Measurements from ENCODE around the gene TRAK2.
"Not testable (repeated sequence)": the region's sequence is repeated elsewhere in the genome, so short reads cannot be mapped to it uniquely, and the experiment has no call there.

TRAK2 gene

DNA sequence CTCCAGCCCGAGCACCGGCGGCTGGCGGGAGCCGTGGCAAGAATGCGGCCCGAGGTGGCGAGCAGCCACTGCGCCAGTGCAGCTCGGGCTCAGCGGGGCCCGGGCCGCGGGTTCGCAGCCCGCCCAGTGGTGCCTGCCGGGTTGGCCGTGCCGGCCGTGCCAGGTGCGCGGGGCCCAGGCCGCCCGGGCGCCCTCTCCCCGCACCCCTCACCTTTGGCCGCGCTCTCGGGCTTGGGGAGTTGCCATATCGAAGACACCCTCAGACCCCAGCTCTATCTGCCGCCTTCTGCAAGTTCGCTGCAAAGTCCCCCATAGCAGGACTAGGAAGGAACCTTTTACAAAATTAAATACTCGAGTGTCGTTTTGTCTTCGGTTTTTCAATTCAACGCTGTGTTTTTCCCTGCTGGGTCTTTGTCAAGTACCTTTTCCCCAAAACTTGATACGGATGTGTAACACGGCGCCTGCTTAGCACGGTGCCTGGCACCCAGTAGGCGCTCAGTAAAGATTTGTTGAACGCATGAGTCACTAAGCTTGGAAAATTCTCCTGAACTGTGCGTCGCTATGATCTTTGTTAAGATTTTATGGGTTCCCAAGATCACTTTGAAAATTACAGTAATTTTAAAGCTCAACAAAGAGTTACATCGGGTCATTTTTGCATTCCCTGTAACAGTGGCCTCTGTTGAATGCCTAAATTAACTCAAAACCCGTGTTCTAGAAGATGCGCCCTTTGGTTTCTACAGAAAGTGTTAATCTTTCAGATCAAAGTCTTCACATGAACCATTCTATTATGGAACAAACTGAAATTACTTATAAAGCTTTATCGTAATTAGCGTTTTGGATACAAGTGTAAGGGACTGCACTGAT, 1.0 kb upstream of the TRAK2 start:
- DNase-seq = no peak

DNA sequence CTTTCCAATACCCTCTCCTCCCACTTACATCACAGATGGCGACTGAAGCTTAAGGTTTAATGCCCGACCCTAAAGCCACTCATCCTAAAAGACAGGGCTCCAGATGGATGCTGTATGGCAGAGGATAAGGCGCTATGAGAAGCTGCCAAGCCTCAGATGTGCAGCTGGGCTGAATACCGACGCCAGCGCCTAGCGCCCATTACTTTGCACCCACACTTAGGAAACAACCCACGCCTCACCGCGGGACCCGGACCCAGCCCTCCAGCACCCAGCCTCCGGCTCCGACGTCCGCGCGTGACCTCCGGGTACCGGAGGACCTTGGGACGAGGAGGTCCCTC, 335 bp downstream of the TRAK2 start:
- peak; percentile 31 for DNase-seq

DNA sequence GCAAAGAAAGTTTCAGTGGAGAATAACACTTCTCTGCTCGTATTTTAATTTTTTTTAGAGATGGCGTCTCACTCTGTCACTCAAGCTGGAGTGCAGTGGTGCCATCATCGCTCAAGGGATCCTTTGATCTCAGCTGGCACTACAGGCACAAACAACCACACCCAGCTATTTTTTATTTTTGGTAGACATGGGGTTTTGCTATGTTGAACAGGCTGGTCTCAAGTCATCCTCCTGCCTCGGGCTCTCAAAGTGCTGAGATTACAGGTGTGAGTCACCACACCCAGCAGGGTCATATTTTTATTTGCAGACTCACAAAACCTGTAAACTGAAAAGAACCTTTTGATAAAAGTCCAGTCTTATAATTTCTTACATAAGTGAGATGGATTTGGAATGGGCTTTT, 2.6 kb downstream of the TRAK2 start:
- no peak for DNase-seq

DNA sequence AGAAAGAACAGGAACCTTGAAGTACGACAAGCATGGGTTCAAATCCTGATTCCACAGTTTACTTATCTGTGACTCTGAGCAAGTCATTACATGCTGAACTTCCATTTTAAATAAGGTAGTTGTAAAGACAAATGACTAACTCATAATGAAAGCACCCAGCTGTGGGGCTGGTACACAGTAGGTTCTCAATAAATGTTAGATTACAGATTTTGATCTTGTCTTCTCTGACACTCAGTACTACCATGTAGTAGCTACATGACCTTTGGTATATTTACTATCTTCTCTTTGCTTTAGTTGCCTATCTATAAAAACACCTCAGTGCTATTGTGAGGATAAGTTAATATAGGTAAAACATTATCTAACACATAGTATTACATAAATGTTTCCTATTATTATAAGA, 3.2 kb downstream of the TRAK2 start:
- no peak for DNase-seq

DNA sequence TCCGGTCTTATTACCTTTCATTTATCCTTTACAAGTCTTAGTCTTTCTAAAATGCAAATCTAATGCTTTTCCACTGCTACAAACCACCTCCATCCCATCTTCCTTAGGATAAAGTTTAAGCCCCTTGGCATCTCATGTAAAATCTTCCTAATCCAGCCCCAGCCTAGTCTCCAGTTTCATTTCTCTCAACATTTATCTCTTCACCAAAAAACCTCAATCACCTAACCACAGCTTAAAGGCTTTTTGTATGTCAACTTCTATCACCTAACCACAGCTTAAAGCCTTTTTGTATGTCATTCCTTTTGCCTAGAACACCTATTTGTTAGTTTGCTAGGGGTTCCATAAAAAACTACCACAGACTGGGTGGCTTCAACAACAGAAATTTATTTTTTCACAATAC, 4.2 kb downstream of the TRAK2 start:
- DNase-seq = no peak

DNA sequence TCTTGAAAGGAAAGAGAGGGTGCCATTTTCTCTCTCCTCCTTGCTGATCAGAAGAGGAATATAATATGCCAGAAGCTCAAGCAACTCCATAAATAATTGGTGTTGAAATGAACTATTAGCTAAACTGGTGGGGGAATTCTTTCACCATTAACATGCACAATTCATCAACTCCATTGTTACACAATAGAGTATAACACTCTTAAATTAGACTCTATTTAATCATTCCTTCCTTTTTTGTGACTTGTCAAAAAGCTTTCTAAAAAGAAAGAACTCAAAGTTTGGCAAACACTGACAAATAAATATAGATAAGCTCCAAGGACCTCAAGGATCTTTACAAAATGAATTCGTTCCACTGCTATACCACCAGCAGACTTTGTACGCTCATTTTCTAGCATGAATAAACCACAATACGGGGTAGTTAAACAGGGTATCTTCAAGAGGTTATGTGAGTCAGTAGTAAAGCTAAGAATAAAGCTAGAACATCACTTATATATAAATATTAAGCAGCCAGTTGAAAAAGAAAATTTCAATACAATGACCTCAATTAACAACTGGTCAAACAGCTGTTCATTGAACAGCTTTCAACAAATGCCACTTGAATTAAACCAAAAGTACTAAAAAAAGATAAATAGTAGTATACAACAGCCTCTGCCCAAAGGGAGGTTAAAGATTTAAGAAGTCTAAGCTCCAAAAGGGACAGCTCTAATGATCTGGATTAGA, 6.4 kb downstream of the TRAK2 start:
- DNase-seq = peak; percentile 82

DNA sequence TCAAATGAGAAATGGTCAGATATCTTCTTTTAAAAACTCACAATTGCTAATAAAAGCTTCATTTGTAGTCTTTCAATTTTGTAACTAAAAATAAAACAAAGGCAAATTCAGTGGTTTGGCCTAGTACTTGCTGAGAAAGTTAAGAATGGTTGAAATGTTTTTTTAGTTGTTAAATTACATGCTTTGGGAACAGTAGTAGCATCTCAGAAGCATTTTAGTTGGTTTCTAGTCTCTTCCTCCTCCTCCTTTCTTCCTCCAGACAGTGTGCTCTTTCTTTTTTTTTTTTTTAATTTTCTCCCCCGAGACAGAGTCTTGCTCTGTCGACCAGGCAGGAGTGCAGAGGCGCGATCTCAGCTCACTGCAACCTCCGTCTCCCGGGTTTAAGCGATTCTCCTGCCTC, 9.8 kb downstream of the TRAK2 start:
- DNase-seq = no peak

DNA sequence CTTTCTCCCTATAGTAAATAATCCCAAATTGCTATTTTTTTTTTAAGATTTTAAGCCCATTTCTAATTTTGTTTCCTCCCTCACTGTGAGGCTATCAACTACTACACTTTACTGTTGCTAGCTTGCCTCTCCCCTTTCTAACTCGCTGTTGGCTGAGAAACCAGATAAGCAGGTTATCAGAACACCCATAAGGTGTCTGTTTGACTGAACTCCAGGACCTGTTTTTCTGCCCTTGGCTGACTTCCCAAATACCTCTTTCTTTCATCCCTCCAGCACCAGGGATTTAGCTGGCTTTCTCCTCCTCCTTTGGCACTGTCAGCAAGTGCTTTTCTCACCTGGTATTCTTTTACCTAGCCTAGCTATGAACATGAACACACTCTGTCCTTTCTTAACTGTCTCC, 11.1 kb downstream of the TRAK2 start:
- DNase-seq = no peak

DNA sequence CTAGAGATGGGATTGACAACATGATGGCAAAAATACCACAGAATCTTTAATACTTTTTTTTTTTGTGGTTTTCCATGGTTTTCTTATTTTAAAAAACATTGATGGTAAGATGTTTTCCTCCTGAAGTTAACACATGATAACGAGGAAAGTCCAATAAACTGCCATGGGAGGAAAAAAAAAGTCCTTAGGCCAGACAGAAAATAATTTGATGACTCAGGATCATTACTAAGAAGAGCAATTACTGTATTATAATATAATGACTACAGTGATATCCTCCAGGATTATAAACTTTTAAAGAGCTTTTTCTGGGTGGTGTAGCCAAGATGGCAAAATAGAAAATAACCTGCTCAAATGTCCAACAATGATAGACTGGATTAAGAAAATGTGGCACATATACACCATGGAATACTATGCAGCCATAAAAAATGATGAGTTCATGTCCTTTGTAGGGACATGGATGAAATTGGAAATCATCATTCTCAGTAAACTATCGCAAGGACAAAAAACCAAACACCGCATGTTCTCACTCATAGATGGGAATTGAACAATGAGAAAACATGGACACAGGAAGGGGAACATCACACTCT, 11.8 kb downstream of the TRAK2 start:
- DNase-seq = not testable (repeated sequence)

DNA sequence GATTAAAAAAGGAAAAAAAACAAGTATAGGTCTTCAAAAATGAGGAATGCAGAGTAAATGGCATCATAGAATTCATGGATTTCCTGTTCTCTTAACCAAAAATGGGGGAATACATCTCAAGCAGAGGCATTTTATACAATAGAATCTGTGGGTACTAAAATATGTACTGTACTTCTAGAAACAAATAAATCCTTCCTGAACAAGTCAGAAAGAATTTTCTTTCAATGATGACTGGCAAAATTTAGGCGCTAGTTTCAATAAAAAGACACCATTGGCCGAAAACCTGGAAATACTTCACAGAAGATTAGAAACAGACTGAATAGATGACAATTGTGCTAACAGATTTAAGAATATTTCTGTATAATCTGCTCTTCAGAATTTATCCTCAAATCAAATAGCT, 15.1 kb downstream of the TRAK2 start:
- DNase-seq = peak; percentile 59

DNA sequence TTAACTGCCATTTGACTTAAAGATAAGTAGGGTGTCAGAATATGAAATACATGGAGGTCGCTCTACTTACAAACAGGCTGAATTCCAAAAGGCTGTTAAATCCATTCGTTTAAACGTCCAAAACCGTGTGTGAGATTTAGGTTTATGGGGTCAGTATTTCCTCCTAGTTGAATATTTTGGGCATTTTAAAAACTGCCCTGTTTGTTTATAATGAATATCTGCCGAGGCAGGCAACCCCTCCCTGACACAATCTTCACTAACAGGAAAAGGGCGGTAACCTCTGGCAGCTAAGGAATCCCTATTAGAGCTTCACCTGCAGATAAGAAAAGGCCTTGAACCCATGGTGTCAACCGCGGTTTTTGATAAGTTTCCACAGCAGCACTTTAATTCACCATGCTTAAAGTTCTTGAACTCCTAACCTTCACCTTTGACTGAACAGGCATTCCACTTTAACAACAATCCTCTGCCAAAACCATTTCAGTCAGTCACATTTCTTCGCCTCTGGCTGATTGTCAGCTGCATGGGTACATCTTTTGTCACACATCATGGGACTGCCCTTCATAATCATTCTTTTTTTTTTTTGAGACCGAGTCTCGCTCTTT, 17.8 kb downstream of the TRAK2 start:
- no peak for DNase-seq

DNA sequence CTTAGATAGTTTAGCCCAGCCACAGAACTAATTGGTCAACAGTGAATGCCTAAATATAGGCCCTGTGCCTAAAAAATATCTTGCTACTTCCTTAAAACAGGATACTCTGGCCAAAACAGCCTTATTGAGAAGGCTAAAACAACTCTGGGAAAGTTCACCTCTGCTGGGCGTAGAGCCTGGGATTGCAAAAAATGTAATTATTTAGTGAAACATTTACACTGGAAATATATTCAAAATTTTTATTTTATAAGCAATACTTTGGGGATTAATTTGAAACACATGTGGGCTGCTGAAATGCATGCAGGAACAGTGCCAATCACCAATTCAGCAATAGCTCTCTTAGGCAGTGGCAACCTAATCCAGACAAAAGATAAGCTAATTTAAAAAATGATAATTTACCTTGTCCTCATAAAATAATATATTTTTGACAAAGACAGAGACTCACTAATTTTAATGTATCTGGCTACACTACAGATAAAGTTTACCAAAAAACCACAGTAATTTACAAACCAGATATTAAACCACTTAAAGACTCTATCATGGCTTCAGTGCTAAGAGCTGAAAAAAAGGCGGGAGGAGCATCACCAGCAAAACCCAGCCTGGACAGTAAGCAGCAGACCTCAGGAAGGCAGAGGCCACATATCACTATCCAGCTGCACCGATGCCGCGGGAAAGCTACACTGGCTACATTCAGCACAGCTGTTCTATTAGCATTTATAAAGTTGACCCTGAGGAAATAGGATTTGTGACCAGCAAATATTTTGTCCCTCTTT, 18.5 kb downstream of the TRAK2 start:
- peak; percentile 73 for DNase-seq

DNA sequence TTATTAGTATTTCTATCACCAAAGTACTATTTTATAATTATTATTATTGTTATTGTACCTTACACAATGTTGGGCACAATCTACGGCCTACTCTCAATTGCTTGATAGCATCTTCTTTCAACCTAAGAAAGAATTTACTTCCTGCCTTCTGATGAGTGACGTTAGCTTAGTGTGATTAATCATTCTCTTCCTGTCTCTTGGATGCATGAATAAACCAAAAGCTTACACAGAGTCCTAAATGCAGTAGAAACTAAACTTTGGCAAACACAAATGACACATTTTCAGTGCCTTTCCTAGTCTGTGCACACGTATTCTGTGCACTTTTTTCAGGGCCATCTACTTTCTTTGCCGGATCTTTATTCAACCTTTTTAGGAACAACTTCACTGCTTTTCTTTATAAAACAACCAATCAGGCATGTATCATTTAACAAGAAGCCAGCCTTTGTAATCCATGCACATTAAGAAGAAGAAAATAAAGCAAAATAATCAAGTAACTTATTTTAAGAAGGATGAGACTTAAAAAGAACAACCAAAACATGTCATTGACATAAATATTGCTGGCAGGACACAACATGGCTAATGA, 19.1 kb downstream of the TRAK2 start:
- DNase-seq = peak; percentile 74

DNA sequence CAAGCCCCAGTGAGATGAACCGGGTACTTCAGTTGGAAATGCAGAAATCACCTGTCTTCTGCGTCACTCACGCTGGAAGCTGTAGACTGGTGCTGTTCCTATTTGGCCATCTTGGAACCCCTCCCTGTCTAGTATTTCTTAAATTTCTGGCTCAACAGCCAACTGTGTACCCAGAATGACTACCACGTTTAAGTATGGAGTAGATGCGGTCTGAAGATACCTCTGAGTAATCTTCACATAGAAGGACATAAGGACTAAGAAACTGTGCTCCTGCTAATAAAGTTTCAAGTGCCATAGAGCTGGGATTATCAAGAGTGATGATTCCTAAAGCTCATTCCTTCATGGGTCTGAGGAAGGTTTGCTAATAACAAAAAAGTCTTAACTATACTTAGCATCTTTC, 20.4 kb downstream of the TRAK2 start:
- DNase-seq = no peak

DNA sequence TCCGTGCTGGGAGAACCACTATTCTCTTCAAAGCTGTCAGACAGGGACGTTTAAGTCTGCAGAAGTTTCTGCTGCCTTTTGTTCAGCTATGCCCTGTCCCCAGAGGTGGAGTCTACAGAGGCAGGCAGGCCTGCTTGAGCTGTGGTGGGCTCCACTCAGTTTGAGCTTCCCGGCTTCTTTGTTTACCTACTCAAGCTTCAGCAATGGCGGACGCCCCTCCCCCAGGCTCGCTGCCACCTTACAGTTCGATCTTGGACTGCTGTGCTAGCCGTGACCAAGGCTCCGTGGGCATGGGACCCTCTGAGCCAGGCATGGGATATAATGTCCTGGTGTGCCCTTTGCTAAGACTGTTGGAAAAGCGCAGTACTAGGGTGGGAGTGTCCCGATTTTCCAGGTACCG, 20.9 kb downstream of the TRAK2 start:
- not testable (repeated sequence) for DNase-seq

DNA sequence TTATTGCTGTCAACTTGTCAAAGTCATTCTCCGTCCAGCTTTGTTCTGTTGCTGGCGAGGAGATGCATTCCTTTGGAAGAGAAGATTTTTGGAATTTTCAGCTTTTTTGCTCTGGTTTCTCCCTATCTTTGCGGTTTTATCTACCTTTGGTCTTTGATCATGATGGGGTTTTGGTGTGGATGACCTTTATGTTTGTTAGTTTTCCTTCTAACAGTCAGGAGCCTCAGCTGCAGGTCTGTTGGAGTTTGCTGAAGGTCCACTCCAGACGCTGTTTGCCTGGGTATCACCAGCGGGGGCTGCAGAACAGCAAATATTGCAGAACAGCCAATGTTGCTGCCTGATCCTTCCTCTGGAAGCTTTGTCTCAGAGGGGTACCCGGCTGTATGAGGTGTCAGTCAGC, 21.4 kb downstream of the TRAK2 start:
- DNase-seq = not testable (repeated sequence)

DNA sequence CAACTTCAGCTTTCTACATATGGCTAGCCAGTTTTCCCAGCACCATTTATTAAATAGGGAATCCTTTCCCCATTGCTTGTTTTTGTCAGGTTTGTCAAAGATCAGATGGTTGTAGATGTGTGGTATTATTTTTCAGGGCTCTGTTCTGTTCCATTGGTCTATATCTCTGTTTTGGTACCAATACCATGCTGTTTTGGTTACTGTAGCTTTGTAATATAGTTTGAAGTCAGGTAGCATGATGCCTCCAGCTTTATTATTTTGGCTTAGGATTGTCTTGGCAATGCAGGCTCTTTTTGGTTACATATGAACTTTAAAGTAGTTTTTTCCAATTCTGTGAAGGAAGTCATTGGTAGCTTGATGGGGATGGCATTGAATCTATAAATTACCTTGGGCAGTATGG, 22.9 kb downstream of the TRAK2 start:
- not testable (repeated sequence) for DNase-seq

DNA sequence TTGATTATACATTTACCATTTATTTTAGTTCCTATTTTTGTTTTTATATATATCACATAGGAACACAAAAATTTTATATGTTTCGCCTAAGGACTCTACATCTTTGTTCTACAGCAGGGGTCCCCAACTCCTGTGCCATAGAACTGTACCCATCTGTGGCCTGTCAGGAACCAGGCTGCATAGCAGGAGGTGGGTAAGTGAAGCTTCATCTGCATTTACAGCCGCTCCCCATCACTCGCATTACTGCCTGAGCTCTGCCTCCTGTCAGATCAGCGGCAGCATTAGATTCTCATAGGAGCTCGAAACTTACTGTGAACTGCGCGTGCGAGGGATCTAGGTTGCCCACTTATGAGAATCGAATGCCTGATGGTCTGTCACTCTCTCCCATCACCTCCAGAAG, 25.3 kb downstream of the TRAK2 start:
- DNase-seq = no peak

DNA sequence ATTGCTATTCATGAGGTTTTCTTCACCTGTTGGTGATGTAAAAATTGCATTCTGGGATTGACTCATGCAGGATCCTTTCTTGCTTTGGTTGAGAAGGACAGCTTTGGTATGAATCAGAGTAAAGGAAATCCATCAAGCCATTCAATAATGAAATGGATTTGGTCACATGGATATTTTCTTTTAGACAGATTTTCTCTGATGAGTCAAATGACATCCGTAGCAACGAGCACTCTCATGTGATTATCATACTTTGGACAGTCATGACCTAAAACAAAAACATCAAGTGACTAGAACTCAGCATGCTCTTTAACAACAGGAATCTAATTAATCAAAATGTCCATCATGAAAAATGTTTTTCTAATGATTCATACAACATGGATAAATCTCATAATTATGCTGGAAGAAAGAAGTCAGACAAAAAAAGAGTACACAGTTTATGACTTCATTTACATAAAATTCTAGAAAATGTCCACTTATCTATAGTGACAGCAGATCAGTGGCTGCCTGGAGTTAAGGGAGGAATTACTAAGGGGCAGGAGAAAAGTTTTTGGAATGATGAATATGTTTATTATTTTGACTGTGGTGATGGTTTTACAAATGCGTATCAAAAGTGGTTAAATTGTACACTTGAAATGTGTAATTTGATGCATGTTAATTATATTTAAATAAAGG, 30.7 kb downstream of the TRAK2 start:
- DNase-seq = peak; percentile 81

DNA sequence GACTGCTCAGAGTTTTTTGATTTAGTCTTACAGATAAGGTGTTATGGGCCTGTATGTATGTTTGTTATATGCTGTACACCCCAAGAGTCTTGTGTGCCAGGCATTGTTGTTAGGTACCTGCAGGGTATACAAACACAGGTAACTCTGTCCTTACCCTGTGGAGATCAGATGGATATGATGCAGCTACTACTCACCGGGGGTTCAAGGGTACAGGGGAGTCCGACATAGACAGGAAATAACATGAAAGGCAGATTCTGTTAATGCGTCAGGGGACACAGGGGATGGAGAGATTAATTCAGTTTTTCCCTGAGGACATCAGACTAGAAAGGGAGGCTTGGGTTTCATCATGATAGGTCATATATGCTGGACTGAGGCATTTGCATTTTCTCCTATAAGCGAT, 31.3 kb downstream of the TRAK2 start:
- DNase-seq = no peak

DNA sequence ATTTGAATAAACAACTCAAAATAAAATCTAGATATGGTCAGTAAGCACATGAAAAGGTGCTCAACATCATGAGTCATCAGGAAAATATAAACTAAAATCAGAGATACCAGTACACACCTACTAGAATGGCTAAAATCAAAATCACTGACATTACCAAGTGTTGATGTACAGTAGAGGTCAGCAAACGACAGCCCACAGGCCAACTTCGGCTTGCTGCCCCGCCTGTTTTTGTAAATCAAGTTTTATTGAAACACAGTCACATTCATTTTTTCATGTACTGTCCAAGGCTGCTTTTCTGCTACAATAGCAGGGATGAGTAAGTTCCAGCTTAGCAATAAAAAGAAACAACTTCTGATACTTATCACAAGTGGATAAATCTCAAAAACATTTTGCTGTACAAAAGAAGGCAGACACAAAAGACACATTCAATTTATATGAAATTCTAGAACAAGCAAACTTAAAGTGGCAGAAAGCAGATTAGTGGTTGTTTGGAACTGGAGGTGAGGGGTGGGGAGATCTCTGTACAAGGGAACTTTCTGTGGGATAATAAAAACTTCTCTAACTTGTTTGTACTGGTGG, 32.1 kb downstream of the TRAK2 start:
- no peak for DNase-seq
